Urinary bladder (tissue), 4 donors: ENCODE data around the gene NHSL2. TPM values are rescaled to one million over a fixed set of nuclear protein-coding genes. Genes with fewer than 3 reads are reported as not detected.

Experiments used
- DNase-seq: peaks from one replicate; pipeline ENCODE4 v3.0.0-alpha.2; 2015; ENCODE audit errors: extremely low spot score
- H3K27ac ChIP-seq: one replicate; pipeline ENCODE4 v1.5.1; 2013; ENCODE audit warnings: low read depth, mild to moderate bottlenecking, moderate library complexity
- H3K36me3 ChIP-seq: one replicate; pipeline ENCODE4 v1.6.1; 2013; ENCODE audit warnings: mild to moderate bottlenecking, moderate library complexity; ENCODE audit not compliant: insufficient read depth
- H3K4me1 ChIP-seq: one replicate; pipeline ENCODE4 v1.6.1; 2013; ENCODE audit warnings: mild to moderate bottlenecking, moderate library complexity; ENCODE audit not compliant: insufficient read depth
- H3K4me3 ChIP-seq: one replicate; pipeline ENCODE4 v1.5.1; 2013; ENCODE audit warnings: low read depth, low read length
- WGBS: extraction: QIAGEN DNeasy Blood & Tissue Kit; methylation state at CpG from one replicate; pipeline ENCODE4 v1.1.7; 2013; 5-methylcytosine and 5-hydroxymethylcytosine counted together
- polyA plus RNA-seq: library from polyadenylated mRNA; stranded (reverse); fragments of 200-250 nt; gene quantifications from one replicate; pipeline ENCODE4 v1.2.3, GENCODE V29; 2013
- total RNA-seq: library from RNA; depleted of rRNA; stranded (reverse); fragments of >200 nt; gene quantifications from one replicate; pipeline ENCODE4 v1.2.3, GENCODE V29; 2014
- donor health status: healthy with polysubstance abuse.
- donor health status: healthy.

Gene NHSL2
- total and polyA plus RNA-seq, 2 donors = 9.7 to 14.4 TPM

DNA sequence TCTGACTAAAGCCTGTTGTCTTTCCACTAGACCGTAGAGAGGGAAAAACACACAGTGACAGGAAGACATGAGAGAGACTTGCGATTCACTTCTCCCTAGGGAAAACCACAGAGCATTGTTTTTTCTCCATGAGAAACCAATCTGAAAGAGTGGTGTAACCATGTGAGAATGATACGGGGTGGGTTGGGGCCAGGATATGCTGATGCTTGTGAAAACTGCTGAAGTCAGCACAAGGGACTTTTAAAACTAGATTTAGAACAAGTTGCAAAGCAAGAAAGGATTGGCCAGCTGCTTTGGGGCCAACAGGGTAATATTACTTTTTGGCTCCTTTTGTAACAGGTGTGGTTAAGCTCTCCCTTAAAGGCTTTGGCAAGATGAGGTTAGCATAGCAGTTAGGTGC lies 66.1 kb downstream of the NHSL2 start:
- Histone ChIP-seq H3K36me3 (no peaks in the 10 kb centered on the region), H3K4me3 (no peak overlapping the region), H3K4me1 (no peaks in the 10 kb centered on the region), H3K27ac (no peak overlapping the region)
- WGBS = 56% methylated on average over 3 of the region's 3 CpGs
- no peak for DNase-seq

DNA sequence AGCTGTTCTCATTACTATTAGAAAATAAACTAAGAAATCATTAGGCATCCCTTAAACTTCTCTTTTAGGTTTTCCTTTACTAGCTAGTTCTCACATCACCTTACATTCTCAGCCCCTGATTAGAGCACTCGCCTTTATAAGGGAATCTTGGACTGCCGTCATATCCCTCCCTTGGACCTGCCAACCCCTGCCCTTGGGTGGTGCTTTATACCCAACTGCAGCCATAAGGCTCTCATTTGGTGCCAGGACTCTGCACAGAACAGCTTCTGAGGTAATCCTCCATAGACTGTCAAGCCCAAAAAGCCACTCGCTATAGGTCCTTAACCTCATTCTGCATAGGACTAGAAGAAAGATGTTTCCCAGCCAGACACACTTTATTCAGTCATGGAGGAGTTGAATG lies 67.5 kb downstream of the NHSL2 start:
- 65% methylated on average over 3 of the region's 3 CpGs for WGBS
- no peak overlapping the region for H3K27ac ChIP-seq

GRCh38 chrX:71989768-71990426 lies 79.3 kb downstream of the NHSL2 start:
- Histone ChIP-seq H3K4me1 (no peaks in the 10 kb centered on the region), H3K36me3 (no peaks in the 10 kb centered on the region), H3K27ac (no peak overlapping the region), H3K4me3 (no peak overlapping the region)
- DNase-seq = no peak
- 51% methylated on average over 9 of the region's 9 CpGs for WGBS

More for the DNA sequence above, 67.5 kb downstream of the NHSL2 start:
- H3K36me3 ChIP-seq = no peaks in the 10 kb centered on the region
- H3K4me1 ChIP-seq = no peaks in the 10 kb centered on the region
- H3K4me3 ChIP-seq = no peak overlapping the region
- DNase-seq = no peak

DNA sequence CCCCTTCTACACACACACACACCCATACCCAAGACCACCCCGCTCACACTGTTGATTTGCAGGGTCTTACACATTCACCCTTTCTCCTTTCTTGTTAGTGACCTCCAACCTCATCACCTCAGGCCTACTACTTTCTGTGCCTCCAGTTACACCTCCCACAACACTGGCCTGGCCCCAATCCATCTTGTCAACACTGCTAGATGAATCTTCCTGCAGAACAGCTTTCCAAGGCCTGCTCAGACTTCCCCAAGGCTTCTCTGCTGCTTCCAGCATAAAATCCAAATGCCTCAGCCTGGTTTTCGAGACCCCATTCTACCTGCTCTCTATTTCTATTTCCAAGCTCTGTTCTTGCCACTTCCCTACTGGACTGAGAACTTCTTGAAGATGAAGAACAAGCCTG lies 79.9 kb downstream of the NHSL2 start:
- Histone ChIP-seq H3K36me3 (no peaks in the 10 kb centered on the region), H3K27ac (no peak overlapping the region), H3K4me1 (no peaks in the 10 kb centered on the region), H3K4me3 (no peak overlapping the region)
- 97% methylated on average over 2 of the region's 2 CpGs for WGBS
- DNase-seq = no peak

GRCh38 chrX:71991164-71991563 lies 80.5 kb downstream of the NHSL2 start:
- no peak for DNase-seq
- Histone ChIP-seq H3K4me1 (no peaks in the 10 kb centered on the region), H3K36me3 (no peaks in the 10 kb centered on the region), H3K27ac (no peak overlapping the region), H3K4me3 (no peak overlapping the region)
- WGBS = 75% methylated on average over 4 of the region's 4 CpGs

DNA sequence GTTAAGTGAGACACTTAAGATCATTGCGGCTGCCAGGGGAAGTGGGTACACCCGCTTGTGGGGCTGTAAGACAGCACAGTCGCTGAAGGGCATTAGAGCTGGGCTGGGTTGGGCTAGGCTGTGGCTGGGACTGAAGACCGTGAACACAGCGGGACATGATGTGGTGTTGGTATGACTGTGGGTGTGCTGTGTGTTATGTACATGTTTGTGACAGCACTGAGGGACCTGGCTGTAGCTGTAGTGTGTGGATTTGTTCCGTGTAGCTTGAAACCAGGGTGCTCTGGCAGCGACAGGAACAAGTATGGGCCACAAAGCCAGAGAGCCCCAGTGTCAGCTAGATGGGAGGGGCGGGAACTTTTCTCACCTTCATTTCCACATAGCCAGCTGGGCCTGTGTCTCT lies 82.1 kb downstream of the NHSL2 start:
- 77% methylated on average over 8 of the region's 8 CpGs for WGBS
- H3K27ac ChIP-seq = no peak overlapping the region
- DNase-seq = no peak
- H3K4me1 ChIP-seq = no peaks in the 10 kb centered on the region
- H3K36me3 ChIP-seq = no peaks in the 10 kb centered on the region
- no peak overlapping the region for H3K4me3 ChIP-seq

GRCh38 chrX:71993371-71993770 lies 82.7 kb downstream of the NHSL2 start:
- WGBS = 100% methylated on average over 2 of the region's 2 CpGs
- no peak overlapping the region for H3K27ac ChIP-seq
- no peak for DNase-seq
- H3K36me3 ChIP-seq = no peaks in the 10 kb centered on the region
- H3K4me3 ChIP-seq = no peak overlapping the region
- no peaks in the 10 kb centered on the region for H3K4me1 ChIP-seq

DNA sequence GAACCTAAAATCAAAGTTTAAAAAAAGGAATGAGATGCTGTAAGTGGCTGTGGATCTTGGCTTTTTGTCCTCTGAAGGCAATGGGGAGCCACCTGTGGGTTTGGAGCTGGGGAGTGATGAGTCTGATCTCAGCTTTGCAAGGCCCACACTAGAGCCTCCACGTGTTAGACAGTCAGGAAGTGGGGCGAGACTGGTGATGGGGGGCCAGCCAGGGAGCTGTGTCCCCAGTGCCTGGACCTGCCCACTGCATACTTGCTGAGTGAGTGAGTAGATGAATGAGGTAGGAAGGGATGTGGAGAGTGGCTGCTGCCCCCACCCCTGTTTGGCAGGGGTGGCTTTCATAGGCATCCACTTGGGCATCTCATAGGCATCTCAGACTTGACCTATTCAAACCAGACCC lies 84.0 kb downstream of the NHSL2 start:
- 94% methylated on average over 2 of the region's 2 CpGs for WGBS
- Histone ChIP-seq H3K4me3 (no peak overlapping the region), H3K36me3 (no peaks in the 10 kb centered on the region), H3K4me1 (no peaks in the 10 kb centered on the region), H3K27ac (no peak overlapping the region)
- DNase-seq = no peak

DNA sequence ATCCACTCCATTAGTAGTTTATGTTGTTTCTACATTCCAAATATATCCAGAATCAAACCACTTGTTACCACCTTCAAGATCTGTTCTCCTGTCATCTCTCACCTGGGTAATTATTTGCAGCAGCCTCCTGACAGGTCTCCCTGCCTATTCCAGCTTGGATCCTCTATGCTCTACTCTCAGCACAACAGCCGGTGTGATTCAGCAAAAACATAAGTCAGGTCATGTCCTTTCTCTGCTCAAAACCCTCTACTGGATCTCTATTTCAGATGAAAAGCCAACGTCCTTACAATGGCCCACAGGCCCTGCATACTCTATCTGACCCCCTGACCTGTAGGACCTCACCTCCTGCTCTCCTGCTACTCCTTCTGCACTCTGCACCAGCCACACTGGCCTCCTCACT lies 84.5 kb downstream of the NHSL2 start:
- WGBS = 72% methylated on average over 2 of the region's 2 CpGs
- no peak overlapping the region for H3K4me3 ChIP-seq
- no peak for DNase-seq
- H3K27ac ChIP-seq = no peak overlapping the region
- no peaks in the 10 kb centered on the region for H3K4me1 ChIP-seq
- no peaks in the 10 kb centered on the region for H3K36me3 ChIP-seq

GRCh38 chrX:71996136-71996535 lies 85.5 kb downstream of the NHSL2 start:
- no peak overlapping the region for H3K27ac ChIP-seq
- no peak overlapping the region for H3K4me3 ChIP-seq
- no peaks in the 10 kb centered on the region for H3K36me3 ChIP-seq
- DNase-seq = no peak
- 84% methylated on average over 3 of the region's 3 CpGs for WGBS
- no peaks in the 10 kb centered on the region for H3K4me1 ChIP-seq

- Histone ChIP-seq H3K27ac (no peak overlapping the region), H3K4me1 (no peaks in the 10 kb centered on the region), H3K36me3 (no peaks in the 10 kb centered on the region), H3K4me3 (no peak overlapping the region)
- no peak for DNase-seq
- WGBS = 53% methylated on average over 6 of the region's 6 CpGs
These were observed 86.2 kb downstream of the NHSL2 start for GRCh38 chrX:71996826-71997225.

- no peaks in the 10 kb centered on the region for H3K4me1 ChIP-seq
- no peaks in the 10 kb centered on the region for H3K36me3 ChIP-seq
- 60% methylated on average over 3 of the region's 3 CpGs for WGBS
- H3K4me3 ChIP-seq = no peak overlapping the region
- no peak overlapping the region for H3K27ac ChIP-seq
- DNase-seq = no peak
These were observed 86.7 kb downstream of the NHSL2 start for GRCh38 chrX:71997320-71997719.

- no peak overlapping the region for H3K4me3 ChIP-seq
- H3K36me3 ChIP-seq = no peaks in the 10 kb centered on the region
- H3K27ac ChIP-seq = no peak overlapping the region
- DNase-seq = no peak
- 14% methylated on average over 6 of the region's 6 CpGs for WGBS
- no peaks in the 10 kb centered on the region for H3K4me1 ChIP-seq
These were observed 88.3 kb downstream of the NHSL2 start for GRCh38 chrX:71998836-71999509.

DNA sequence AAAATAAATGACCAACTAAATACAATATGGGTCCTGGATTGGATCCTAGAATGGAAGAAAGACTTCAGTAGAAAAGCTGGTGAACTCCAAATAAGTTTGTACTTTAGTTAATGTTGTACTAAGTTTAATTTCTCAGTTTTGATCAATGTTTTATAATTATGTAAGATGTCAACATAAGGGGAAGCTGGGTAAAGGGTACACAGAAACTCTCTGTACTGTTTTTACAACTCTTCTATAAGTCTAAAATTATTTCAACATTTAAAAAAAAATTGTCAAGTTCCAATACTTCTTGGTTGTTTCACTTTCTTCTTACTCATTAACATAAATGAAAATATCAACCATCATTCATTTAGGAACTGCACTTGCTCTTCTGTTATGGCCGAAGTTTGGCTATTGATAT lies 88.9 kb downstream of the NHSL2 start:
- H3K27ac ChIP-seq = no peak overlapping the region
- H3K4me3 ChIP-seq = no peak overlapping the region
- 96% methylated on average over 1 of the region's 1 CpG for WGBS
- no peaks in the 10 kb centered on the region for H3K4me1 ChIP-seq
- no peaks in the 10 kb centered on the region for H3K36me3 ChIP-seq
- DNase-seq = no peak
